ENCODE data around the gene KLRC1.
"Not testable (repeated sequence)": the region's sequence is repeated elsewhere in the genome, so short reads cannot be mapped to it uniquely, and the experiment has no call there.

Gene KLRC1

GRCh38 chr12:10453156-10453555, at the start of gene KLRC1:
Gene KLRC1 (minus strand): TSS chr12:10453377. CDS start chr12:10451156, 2,221 bp downstream.
- no peak for DNase-seq (ENCODE audit: low spot score)

- DNase-seq (ENCODE audit: low spot score) = peak; percentile 4
These were observed 47.9 kb upstream of the KLRC1 start for GRCh38 chr12:10501030-10501429.

- DNase-seq (ENCODE audit: low spot score) = no peak
These were observed 44.9 kb upstream of the KLRC1 start for GRCh38 chr12:10498042-10498441.

GRCh38 chr12:10497602-10498001, 44.4 kb upstream of the KLRC1 start:
- DNase-seq (ENCODE audit: low spot score) = no peak

GRCh38 chr12:10491766-10492165, 38.6 kb upstream of the KLRC1 start:
- DNase-seq (ENCODE audit: low spot score) = no peak

- DNase-seq (ENCODE audit: low spot score) = not testable (repeated sequence)
These were observed 34.2 kb upstream of the KLRC1 start for GRCh38 chr12:10487328-10487727.

- not testable (repeated sequence) for DNase-seq (ENCODE audit: low spot score)
These were observed 28.7 kb upstream of the KLRC1 start for GRCh38 chr12:10481901-10482300.

- not testable (repeated sequence) for DNase-seq (ENCODE audit: low spot score)
These were observed 19.6 kb upstream of the KLRC1 start for GRCh38 chr12:10472808-10473207.

- DNase-seq (ENCODE audit: low spot score) = no peak
These were observed 16.5 kb upstream of the KLRC1 start for GRCh38 chr12:10469701-10470100.

GRCh38 chr12:10466311-10466710, 13.1 kb upstream of the KLRC1 start:
- no peak for DNase-seq (ENCODE audit: low spot score)

GRCh38 chr12:10457760-10458159, 4.6 kb upstream of the KLRC1 start:
- DNase-seq (ENCODE audit: low spot score) = no peak

- DNase-seq (ENCODE audit: low spot score) = no peak
These were observed 3.7 kb upstream of the KLRC1 start for GRCh38 chr12:10456856-10457255.

- DNase-seq (ENCODE audit: low spot score) = no peak
These were observed 2.6 kb upstream of the KLRC1 start for GRCh38 chr12:10455766-10456165.

- no peak for DNase-seq (ENCODE audit: low spot score)
These were observed 1.4 kb upstream of the KLRC1 start for GRCh38 chr12:10454531-10454930.

GRCh38 chr12:10448236-10448635, 4.9 kb downstream of the KLRC1 start:
- no peak for DNase-seq (ENCODE audit: low spot score)

- not testable (repeated sequence) for DNase-seq (ENCODE audit: low spot score)
These were observed 7.1 kb downstream of the KLRC1 start for GRCh38 chr12:10446052-10446451.

GRCh38 chr12:10441144-10441543, 12.0 kb downstream of the KLRC1 start:
- not testable (repeated sequence) for DNase-seq (ENCODE audit: low spot score)

GRCh38 chr12:10439608-10440274, 13.4 kb downstream of the KLRC1 start:
- not testable (repeated sequence) for DNase-seq (ENCODE audit: low spot score)

GRCh38 chr12:10437601-10438000, 15.6 kb downstream of the KLRC1 start:
- not testable (repeated sequence) for DNase-seq (ENCODE audit: low spot score)

GRCh38 chr12:10435816-10436215, 17.4 kb downstream of the KLRC1 start, which contains the start of gene KLRC2:
Gene KLRC2 (minus strand): TSS chr12:10436010. CDS start chr12:10435986, 24 bp downstream.
- DNase-seq (ENCODE audit: low spot score) = not testable (repeated sequence)

GRCh38 chr12:10430623-10431022, 22.6 kb downstream of the KLRC1 start:
- not testable (repeated sequence) for DNase-seq (ENCODE audit: low spot score)

- DNase-seq (ENCODE audit: low spot score) = not testable (repeated sequence)
These were observed 27.2 kb downstream of the KLRC1 start for GRCh38 chr12:10425938-10426337.

GRCh38 chr12:10424260-10424899, 28.8 kb downstream of the KLRC1 start:
- DNase-seq (ENCODE audit: low spot score) = not testable (repeated sequence)

Measured in HuH-7.5 (cell line).